ENCODE measurements around the gene SEC24C.

SEC24C gene

GRCh38 chr10:73814276-73814895 is 70.2 kb downstream of the SEC24C start:
- no peak for DNase-seq

- DNase-seq, result no peak
Measured at GRCh38 chr10:73814896-73815718, 70.9 kb downstream of the SEC24C start.

GRCh38 chr10:73815719-73816030 is 71.5 kb downstream of the SEC24C start:
- DNase-seq, result no peak

GRCh38 chr10:73816917-73817729 is 73.0 kb downstream of the SEC24C start:
- no peak for DNase-seq

GRCh38 chr10:73817826-73818225 is 73.7 kb downstream of the SEC24C start:
- no peak for DNase-seq

- DNase-seq, result no peak
Measured at GRCh38 chr10:73818402-73818801, 74.2 kb downstream of the SEC24C start.

GRCh38 chr10:73819081-73819480 is 74.9 kb downstream of the SEC24C start:
- DNase-seq, result no peak

- no peak for DNase-seq
Measured at GRCh38 chr10:73819513-73820093, 75.4 kb downstream of the SEC24C start.
